ENCODE data around the gene MECP2. TPM values are rescaled to one million over a fixed set of nuclear protein-coding genes. Genes with fewer than 3 reads are reported as not detected.

Gene MECP2
- total and polyA plus RNA-seq, 2 of the 13 experiments (the other 11 are each of a cell fraction or from before 2014, with no cell fraction given): 7.9 to 18.1 TPM

- TF ChIP-seq DDIT3 (CRISPR knock-in tag; IDR thresholded peaks at IDR 0.05): no peak
- no peak for TF ChIP-seq NFKB2 (CRISPR knock-in tag; IDR thresholded peaks at IDR 0.05; ENCODE audit: borderline replicate concordance)
- no peak for TF ChIP-seq ZNF446 (CRISPR knock-in tag; IDR thresholded peaks at IDR 0.05)
- no peak for TF ChIP-seq TBL1XR1 (IDR thresholded peaks at IDR 0.05; ENCODE audit: borderline replicate concordance, low read length, partially characterized antibody)
Observed at GRCh38 chrX:154125391-154126040, 28.0 kb upstream of the MECP2 start (continued).

- peak; percentile 48; the same call in 1 of the 3 replicates for ATAC-seq
- no peaks in the 10 kb centered on the region; the same call in 1 of the 2 replicates for H3K4me1 ChIP-seq (ENCODE audit: insufficient read depth, low read length)
- no TSS peak for BruUV-seq (replicated peaks)
- H3K4me2 ChIP-seq (ENCODE audit: low read depth, low read length): no peak overlapping the region
- ChIA-PET POLR2A (no interaction called here), CTCF (ENCODE audit: low intra/inter-chr PET ratio, low total read pairs) (no interaction called here)
- H4K20me1 ChIP-seq (ENCODE audit: insufficient read depth, low read length): no peaks in the 10 kb centered on the region
- peak; percentile 67 for FAIRE-seq
- H3K27ac ChIP-seq (ENCODE audit: extremely low read length, insufficient read depth, low read length): no peak overlapping the region
- H3K27me3 ChIP-seq (ENCODE audit: control insufficient read depth in 1 of 2, insufficient read depth in 2 of 2, low read length in 2 of 2): no peaks in the 10 kb centered on the region
- H2AFZ ChIP-seq (ENCODE audit: low read length): no peak overlapping the region
- peak; percentile 24 for DNase-seq (ENCODE audit: low spot score)
- H3K9me3 ChIP-seq (ENCODE audit: low read length): no peaks in the 10 kb centered on the region
- no peaks in the 10 kb centered on the region for H3K36me3 ChIP-seq (replicated peaks in 1 of 2; ENCODE audit: control insufficient read depth in 1 of 2, insufficient read depth in 2 of 2, low read length in 2 of 2)
- intact Hi-C loops (cut with micrococcal nuclease; ENCODE audit: unreplicated experiment) (no loop called here), in situ Hi-C loops (cut with HindIII; ENCODE audit: extremely low pct_ligation_motif_present, low pct_unique_long_range_greater_than_20kb) (no loop called here)
- H3K4me3 ChIP-seq (replicated peaks in 1 of 3; ENCODE audit: insufficient read depth in 1 of 3, low read depth in 2 of 3, low read length in 3 of 3): no peak overlapping the region
- no peak overlapping the region for H3K9ac ChIP-seq (ENCODE audit: insufficient read depth, low read depth, low read length)
- no peaks in the 10 kb centered on the region for H3K79me2 ChIP-seq (ENCODE audit: insufficient read depth, low read length)
- 22% methylated on average over 8 of the region's 22 CpGs for WGBS (ENCODE audit: low lambda C conversion rate)
- TF ChIP-seq SOX13 (IDR thresholded peaks at IDR 0.05) (no peak), SOX13 (CRISPR knock-in tag; conservative IDR thresholded peaks at IDR 0.05 in 1 of 2, IDR thresholded peaks at IDR 0.05 in 1 of 2) (peak in 1 of 2 experiments; percentile 61; a peak in 1 of 4 replicates), ZFP1 (CRISPR knock-in tag; IDR thresholded peaks at IDR 0.05) (no peak), ELF3 (CRISPR knock-in tag; IDR thresholded peaks at IDR 0.05) (peak; percentile 70; the same call in 1 of the 2 replicates), ETV5 (CRISPR knock-in tag; IDR thresholded peaks at IDR 0.05; ENCODE audit: borderline replicate concordance) (peak; percentile 46; the same call in 1 of the 2 replicates), SOX5 (CRISPR knock-in tag; IDR thresholded peaks at IDR 0.05; ENCODE audit: borderline replicate concordance) (peak; percentile 43; the same call in 1 of the 2 replicates), ZNF225 (CRISPR knock-in tag; IDR thresholded peaks at IDR 0.05) (no peak), ZNF513 (CRISPR knock-in tag; conservative IDR thresholded peaks at IDR 0.05) (no peak), ZNF687 (CRISPR knock-in tag; IDR thresholded peaks at IDR 0.05) (peak; percentile 18; the same call in 1 of the 2 replicates), GABPA (IDR thresholded peaks at IDR 0.05; ENCODE audit: low read depth, low read length) (no peak), GABPA (CRISPR knock-in tag; IDR thresholded peaks at IDR 0.05; ENCODE audit: low read depth) (peak; percentile 30; the same call in 1 of the 2 replicates), ZBTB20 (CRISPR knock-in tag; IDR thresholded peaks at IDR 0.05; ENCODE audit: borderline replicate concordance, low read depth) (no peak)
Observed at GRCh38 chrX:154123241-154124219, 26.0 kb upstream of the MECP2 start.
